Medulla oblongata (tissue), 1 donor: Measurements from ENCODE around the gene MEF2B.
"Not testable (repeated sequence)": the region's sequence is repeated elsewhere in the genome, so short reads cannot be mapped to it uniquely, and the experiment has no call there.

Source experiments
- DNase-seq: peaks from one replicate; pipeline ENCODE4 v3.0.0-alpha.2; 2015; ENCODE audit errors: extremely low spot score

Gene MEF2B

GRCh38 chr19:19155495-19156219, 14.4 kb downstream of the MEF2B start:
- DNase-seq = no peak

- DNase-seq = no peak
Measured at GRCh38 chr19:19154768-19155494, 15.1 kb downstream of the MEF2B start.

GRCh38 chr19:19152668-19153384, 17.2 kb downstream of the MEF2B start:
- no peak for DNase-seq

GRCh38 chr19:19151418-19151817, 18.6 kb downstream of the MEF2B start:
- DNase-seq = no peak

GRCh38 chr19:19149435-19149834, 20.6 kb downstream of the MEF2B start:
- no peak for DNase-seq

GRCh38 chr19:19148504-19148903, 21.6 kb downstream of the MEF2B start:
- not testable (repeated sequence) for DNase-seq

- no peak for DNase-seq
Measured at GRCh38 chr19:19147344-19147743, 22.7 kb downstream of the MEF2B start.

GRCh38 chr19:19146865-19147264, 23.2 kb downstream of the MEF2B start:
- DNase-seq = no peak

GRCh38 chr19:19145684-19146608, 24.1 kb downstream of the MEF2B start:
- DNase-seq = peak; percentile 47

- DNase-seq = no peak
Measured at GRCh38 chr19:19145281-19145680, 24.8 kb downstream of the MEF2B start.

- DNase-seq = no peak
Measured at GRCh38 chr19:19142347-19142746, 27.7 kb downstream of the MEF2B start.

- DNase-seq = no peak
Measured at GRCh38 chr19:19140476-19140875, 29.6 kb downstream of the MEF2B start.

- DNase-seq = no peak
Measured at GRCh38 chr19:19139876-19140229, 30.2 kb downstream of the MEF2B start.

- DNase-seq = peak; percentile 98
Measured at GRCh38 chr19:19138109-19138981, 31.7 kb downstream of the MEF2B start, which contains the start of gene TMEM161A. TMEM161A (minus strand) TSS chr19:19138478; CDS start chr19:19138428, 50 bp downstream.

GRCh38 chr19:19137556-19138108, 32.4 kb downstream of the MEF2B start:
- no peak for DNase-seq

- not testable (repeated sequence) for DNase-seq
Measured at GRCh38 chr19:19135713-19136112, 34.4 kb downstream of the MEF2B start.

GRCh38 chr19:19134687-19135158, 35.3 kb downstream of the MEF2B start:
- no peak for DNase-seq

- no peak for DNase-seq
Measured at GRCh38 chr19:19133985-19134384, 36.1 kb downstream of the MEF2B start.

- DNase-seq = no peak
Measured at GRCh38 chr19:19132912-19133311, 37.2 kb downstream of the MEF2B start.

GRCh38 chr19:19131989-19132388, 38.1 kb downstream of the MEF2B start:
- no peak for DNase-seq
